ENCODE results near the gene ARHGAP28. TPM values are rescaled to one million over a fixed set of nuclear protein-coding genes. Genes with fewer than 3 reads are reported as not detected.

The ARHGAP28 gene
- total RNA-seq, 2 experiments from 2014 or later = not detected

DNA sequence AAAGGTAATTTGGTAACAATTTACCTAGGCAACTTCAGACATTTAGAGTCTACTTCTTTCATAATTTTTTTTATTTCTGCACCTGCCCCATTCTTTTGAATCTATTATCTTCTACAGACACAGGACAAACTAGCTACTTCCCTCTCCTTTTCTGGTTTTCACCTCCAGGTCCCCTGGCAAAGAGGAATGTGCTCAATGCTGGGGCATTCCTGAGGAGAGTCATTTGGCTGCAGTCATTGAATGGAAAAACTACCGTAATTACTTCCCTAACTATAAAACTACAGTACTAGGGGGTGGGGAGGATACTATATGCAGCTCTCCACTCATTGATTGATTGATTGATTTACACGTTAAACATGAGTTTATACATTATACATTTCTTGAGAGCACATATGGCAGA, 11.2 kb upstream of the ARHGAP28 start:
- Histone ChIP-seq H3K36me3 (ENCODE audit: insufficient read depth, low read length) (no peaks in the 10 kb centered on the region), H3K27me3 (ENCODE audit: control insufficient read depth in 1 of 2, insufficient read depth in 2 of 2, low read length in 2 of 2) (no peaks in the 10 kb centered on the region), H3K4me1 (ENCODE audit: insufficient read depth, low read length) (no peaks in the 10 kb centered on the region), H3K4me3 (ENCODE audit: low read length) (no peak overlapping the region), H3K9me3 (ENCODE audit: control insufficient read depth in 1 of 2, insufficient read depth in 1 of 2, low read length in 2 of 2) (no peaks in the 10 kb centered on the region), H3K27ac (ENCODE audit: low read depth in 1 of 2, low read length in 2 of 2) (no peak overlapping the region)
- peaks cover 4% of the 10 kb centered on the region for H3K9me3 Mint-ChIP-seq
- H3K27me3 Mint-ChIP-seq = no peaks in the 10 kb centered on the region
- CTCF ChIA-PET = no interaction called here
- DNase-seq (no peak), ATAC-seq (ENCODE audit: poor library complexity) (no peak)
- no peaks in the 10 kb centered on the region for H3K36me3 Mint-ChIP-seq (ENCODE audit: low read depth)
- POLR2A ChIA-PET = no interaction called here
- H3K27ac Mint-ChIP-seq = no peak overlapping the region
- intact Hi-C loops (cut with DNase I, micrococcal nuclease) = no loop called here
- no peak for TF ChIP-seq CTCF (IDR thresholded peaks at IDR 0.05)
- no peak overlapping the region for H3K4me3 Mint-ChIP-seq
- no peaks in the 10 kb centered on the region for H3K4me1 Mint-ChIP-seq (ENCODE audit: low read depth)

DNA sequence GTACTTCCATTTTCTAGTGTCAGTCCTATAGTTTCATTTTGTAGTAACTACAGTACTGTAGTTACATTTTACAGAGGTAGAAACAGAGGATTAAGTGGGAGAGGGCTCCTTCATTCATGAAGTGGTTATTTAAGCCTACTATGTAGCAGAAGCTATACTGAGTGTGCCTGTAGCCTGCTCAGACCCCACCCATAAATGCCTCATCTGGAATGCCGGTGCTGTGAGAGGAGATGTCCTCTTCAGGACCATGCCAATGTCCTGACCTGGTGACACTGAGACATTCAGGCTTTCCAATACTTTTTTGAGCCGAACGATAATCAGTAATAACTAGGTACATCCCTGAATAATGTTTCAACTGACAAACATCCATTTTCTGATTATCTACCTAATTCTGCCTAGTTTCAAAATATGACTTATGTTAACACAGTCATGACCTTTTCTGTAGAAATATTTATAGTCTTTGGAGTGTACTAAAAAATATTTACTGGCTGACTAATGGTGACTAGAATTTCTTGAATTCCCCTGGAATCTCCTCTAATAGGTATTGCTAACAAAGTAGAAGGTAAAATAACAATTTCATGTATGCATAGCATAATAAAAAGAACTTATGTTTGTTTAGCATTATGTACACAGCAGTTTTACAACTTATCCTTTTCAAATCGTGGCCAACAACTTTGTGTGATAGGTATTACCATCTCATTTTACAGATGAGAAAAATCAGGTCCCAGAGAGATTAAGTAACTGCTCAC, 10.2 kb upstream of the ARHGAP28 start:
- Histone ChIP-seq H3K4me1 (ENCODE audit: insufficient read depth, low read length) (no peaks in the 10 kb centered on the region), H3K27me3 (ENCODE audit: control insufficient read depth in 1 of 2, insufficient read depth in 2 of 2, low read length in 2 of 2) (no peaks in the 10 kb centered on the region), H3K27ac (ENCODE audit: low read depth in 1 of 2, low read length in 2 of 2) (no peak overlapping the region), H3K36me3 (ENCODE audit: insufficient read depth, low read length) (no peaks in the 10 kb centered on the region), H3K9me3 (ENCODE audit: control insufficient read depth in 1 of 2, insufficient read depth in 1 of 2, low read length in 2 of 2) (no peaks in the 10 kb centered on the region), H3K4me3 (ENCODE audit: low read length) (no peak overlapping the region)
- peaks cover 4% of the 10 kb centered on the region for H3K9me3 Mint-ChIP-seq
- ATAC-seq (ENCODE audit: poor library complexity) = no peak
- TF ChIP-seq CTCF (IDR thresholded peaks at IDR 0.05) = no peak
- no peaks in the 10 kb centered on the region for H3K36me3 Mint-ChIP-seq (ENCODE audit: low read depth)
- H3K27ac Mint-ChIP-seq = no peak overlapping the region
- no peaks in the 10 kb centered on the region for H3K4me1 Mint-ChIP-seq (ENCODE audit: low read depth)
- intact Hi-C loops (cut with DNase I, micrococcal nuclease) = no loop called here
- ChIA-PET CTCF (no interaction called here), POLR2A (no interaction called here)
- H3K4me3 Mint-ChIP-seq = no peak overlapping the region
- H3K27me3 Mint-ChIP-seq = no peaks in the 10 kb centered on the region
- DNase-seq = no peak

- Mint-ChIP-seq H3K36me3 (ENCODE audit: low read depth) (no peaks in the 10 kb centered on the region), H3K4me3 (no peak overlapping the region), H3K9me3 (peaks cover 4% of the 10 kb centered on the region), H3K27me3 (no peaks in the 10 kb centered on the region), H3K4me1 (ENCODE audit: low read depth) (no peaks in the 10 kb centered on the region), H3K27ac (no peak overlapping the region)
- intact Hi-C loops (cut with DNase I, micrococcal nuclease) = no loop called here
- CTCF ChIA-PET = interaction anchor here (1.4 kb wide), 1 partner anchor 11 kb away, joined by 3 read pairs; no protein-coding TSS in a partner anchor
- no peaks in the 10 kb centered on the region for H3K4me1 ChIP-seq (ENCODE audit: insufficient read depth, low read length)
- H3K9me3 ChIP-seq (ENCODE audit: control insufficient read depth in 1 of 2, insufficient read depth in 1 of 2, low read length in 2 of 2) = no peaks in the 10 kb centered on the region
- POLR2A ChIA-PET = no interaction called here
- ATAC-seq (ENCODE audit: poor library complexity) (no peak), DNase-seq (no peak)
- no peak for TF ChIP-seq CTCF (IDR thresholded peaks at IDR 0.05)
- H3K27ac ChIP-seq (ENCODE audit: low read depth in 1 of 2, low read length in 2 of 2) = no peak overlapping the region
- H3K4me3 ChIP-seq (ENCODE audit: low read length) = no peak overlapping the region
- no peaks in the 10 kb centered on the region for H3K36me3 ChIP-seq (ENCODE audit: insufficient read depth, low read length)
- H3K27me3 ChIP-seq (ENCODE audit: control insufficient read depth in 1 of 2, insufficient read depth in 2 of 2, low read length in 2 of 2) = no peaks in the 10 kb centered on the region
These were observed 9.4 kb upstream of the ARHGAP28 start for GRCh38 chr18:6719910-6720683.
